ENCODE data around the gene TRMT13.

- TF ChIP-seq ZBTB43 (CRISPR knock-in tag; IDR thresholded peaks at IDR 0.05): no peak
- TF ChIP-seq NR2C2 (CRISPR knock-in tag; IDR thresholded peaks at IDR 0.05): no peak
- no peak for TF ChIP-seq CTCF (IDR thresholded peaks at IDR 0.05)
- TF ChIP-seq, protein P1, sequence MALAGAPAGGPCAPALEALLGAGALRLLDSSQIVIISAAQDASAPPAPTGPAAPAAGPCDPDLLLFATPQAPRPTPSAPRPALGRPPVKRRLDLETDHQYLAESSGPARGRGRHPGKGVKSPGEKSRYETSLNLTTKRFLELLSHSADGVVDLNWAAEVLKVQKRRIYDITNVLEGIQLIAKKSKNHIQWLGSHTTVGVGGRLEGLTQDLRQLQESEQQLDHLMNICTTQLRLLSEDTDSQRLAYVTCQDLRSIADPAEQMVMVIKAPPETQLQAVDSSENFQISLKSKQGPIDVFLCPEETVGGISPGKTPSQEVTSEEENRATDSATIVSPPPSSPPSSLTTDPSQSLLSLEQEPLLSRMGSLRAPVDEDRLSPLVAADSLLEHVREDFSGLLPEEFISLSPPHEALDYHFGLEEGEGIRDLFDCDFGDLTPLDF (CRISPR knock-in tag; IDR thresholded peaks at IDR 0.05): no peak
- TF ChIP-seq, protein P2, sequence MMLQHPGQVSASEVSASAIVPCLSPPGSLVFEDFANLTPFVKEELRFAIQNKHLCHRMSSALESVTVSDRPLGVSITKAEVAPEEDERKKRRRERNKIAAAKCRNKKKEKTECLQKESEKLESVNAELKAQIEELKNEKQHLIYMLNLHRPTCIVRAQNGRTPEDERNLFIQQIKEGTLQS (CRISPR knock-in tag; conservative IDR thresholded peaks at IDR 0.05): no peak
- no peak for TF ChIP-seq ZBTB21 (CRISPR knock-in tag; IDR thresholded peaks at IDR 0.05; ENCODE audit: borderline replicate concordance)
- no peak for TF ChIP-seq ZNF219 (CRISPR knock-in tag; IDR thresholded peaks at IDR 0.05; ENCODE audit: borderline replicate concordance)
- no peak for TF ChIP-seq NFE2L1 (CRISPR knock-in tag; IDR thresholded peaks at IDR 0.05)
- TF ChIP-seq, protein P3, sequence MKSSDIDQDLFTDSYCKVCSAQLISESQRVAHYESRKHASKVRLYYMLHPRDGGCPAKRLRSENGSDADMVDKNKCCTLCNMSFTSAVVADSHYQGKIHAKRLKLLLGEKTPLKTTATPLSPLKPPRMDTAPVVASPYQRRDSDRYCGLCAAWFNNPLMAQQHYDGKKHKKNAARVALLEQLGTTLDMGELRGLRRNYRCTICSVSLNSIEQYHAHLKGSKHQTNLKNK (CRISPR knock-in tag; IDR thresholded peaks at IDR 0.05): no peak
- TF ChIP-seq, protein P4, sequence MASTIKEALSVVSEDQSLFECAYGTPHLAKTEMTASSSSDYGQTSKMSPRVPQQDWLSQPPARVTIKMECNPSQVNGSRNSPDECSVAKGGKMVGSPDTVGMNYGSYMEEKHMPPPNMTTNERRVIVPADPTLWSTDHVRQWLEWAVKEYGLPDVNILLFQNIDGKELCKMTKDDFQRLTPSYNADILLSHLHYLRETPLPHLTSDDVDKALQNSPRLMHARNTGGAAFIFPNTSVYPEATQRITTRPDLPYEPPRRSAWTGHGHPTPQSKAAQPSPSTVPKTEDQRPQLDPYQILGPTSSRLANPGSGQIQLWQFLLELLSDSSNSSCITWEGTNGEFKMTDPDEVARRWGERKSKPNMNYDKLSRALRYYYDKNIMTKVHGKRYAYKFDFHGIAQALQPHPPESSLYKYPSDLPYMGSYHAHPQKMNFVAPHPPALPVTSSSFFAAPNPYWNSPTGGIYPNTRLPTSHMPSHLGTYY (CRISPR knock-in tag; IDR thresholded peaks at IDR 0.05): no peak
- no peak for TF ChIP-seq ESRRA (CRISPR knock-in tag; IDR thresholded peaks at IDR 0.05; ENCODE audit: borderline replicate concordance)
- TF ChIP-seq, protein P5, sequence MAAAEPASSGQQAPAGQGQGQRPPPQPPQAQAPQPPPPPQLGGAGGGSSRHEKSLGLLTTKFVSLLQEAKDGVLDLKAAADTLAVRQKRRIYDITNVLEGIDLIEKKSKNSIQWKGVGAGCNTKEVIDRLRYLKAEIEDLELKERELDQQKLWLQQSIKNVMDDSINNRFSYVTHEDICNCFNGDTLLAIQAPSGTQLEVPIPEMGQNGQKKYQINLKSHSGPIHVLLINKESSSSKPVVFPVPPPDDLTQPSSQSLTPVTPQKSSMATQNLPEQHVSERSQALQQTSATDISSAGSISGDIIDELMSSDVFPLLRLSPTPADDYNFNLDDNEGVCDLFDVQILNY (CRISPR knock-in tag; IDR thresholded peaks at IDR 0.05): no peak
Measured at GRCh38 chr1:100134872-100135271, 1.9 kb downstream of the TRMT13 start.

Measured in WTC11 (cell line).